Measurements from ENCODE around the gene CPN2.

- TF ChIP-seq POLR2A (IDR thresholded peaks at IDR 0.05; ENCODE audit: low read depth): no peak
- no peak for TF ChIP-seq CTCF (IDR thresholded peaks at IDR 0.05)
- TF ChIP-seq EP300 (IDR thresholded peaks at IDR 0.05): no peak
- no peak for TF ChIP-seq POLR2AphosphoS5 (IDR thresholded peaks at IDR 0.05)
These were observed 1.6 kb upstream of the CPN2 start for GRCh38 chr3:194352667-194353246.

All from esophagus muscularis mucosa (tissue), 4 donors.